ENCODE results near the gene PTPN2. TPM values are rescaled to one million over a fixed set of nuclear protein-coding genes. Genes with fewer than 3 reads are reported as not detected.

Gene PTPN2
- total RNA-seq, 1 donor, result 29.4 TPM

GRCh38 chr18:12828116-12829051, 55.7 kb downstream of the PTPN2 start:
- no peak for TF ChIP-seq CTCF (IDR thresholded peaks at IDR 0.05; ENCODE audit: insufficient read depth, low read length)
- H3K4me3 ChIP-seq (ENCODE audit: low read depth, low read length), result no peak overlapping the region
- DNase-seq (ENCODE audit: low read depth), result no peak

- DNase-seq (ENCODE audit: low read depth), result no peak
- no peak overlapping the region for H3K4me3 ChIP-seq (ENCODE audit: low read depth, low read length)
- no peak for TF ChIP-seq CTCF (IDR thresholded peaks at IDR 0.05; ENCODE audit: insufficient read depth, low read length)
Measured at GRCh38 chr18:12827588-12827987, 56.4 kb downstream of the PTPN2 start.

GRCh38 chr18:12825230-12825629, 58.8 kb downstream of the PTPN2 start:
- TF ChIP-seq CTCF (IDR thresholded peaks at IDR 0.05; ENCODE audit: insufficient read depth, low read length), result no peak
- no peak for DNase-seq (ENCODE audit: low read depth)
- no peak overlapping the region for H3K4me3 ChIP-seq (ENCODE audit: low read depth, low read length)

GRCh38 chr18:12823892-12824291, 60.1 kb downstream of the PTPN2 start:
- no peak for TF ChIP-seq CTCF (IDR thresholded peaks at IDR 0.05; ENCODE audit: insufficient read depth, low read length)
- no peak for DNase-seq (ENCODE audit: low read depth)
- H3K4me3 ChIP-seq (ENCODE audit: low read depth, low read length), result no peak overlapping the region

- no peak for TF ChIP-seq CTCF (IDR thresholded peaks at IDR 0.05; ENCODE audit: insufficient read depth, low read length)
- DNase-seq (ENCODE audit: low read depth), result no peak
- H3K4me3 ChIP-seq (ENCODE audit: low read depth, low read length), result no peak overlapping the region
Measured at GRCh38 chr18:12821408-12821807, 62.6 kb downstream of the PTPN2 start.

- DNase-seq (ENCODE audit: low read depth), result no peak
- H3K4me3 ChIP-seq (ENCODE audit: low read depth, low read length), result no peak overlapping the region
- TF ChIP-seq CTCF (IDR thresholded peaks at IDR 0.05; ENCODE audit: insufficient read depth, low read length), result no peak
Measured at GRCh38 chr18:12820506-12820905, 63.5 kb downstream of the PTPN2 start.
